Cardiac muscle cell (in vitro differentiated cells and primary cell): Measurements from ENCODE around the gene MEGF11. TPM values are rescaled to one million over a fixed set of nuclear protein-coding genes. Genes with fewer than 3 reads are reported as not detected.

Experiments used
- DNase-seq, 2 donors: peaks; one replicate each; pipeline versions ENCODE4 v3.0.0 to v3.0.0-alpha.2; 2010 to 2017; ENCODE audit warnings: low read depth in 1 of 2, low spot score in 1 of 2
- H3K27ac ChIP-seq: fragments of 200-600 bp; sonication (generic); 2 replicates; pipeline ENCODE4 v1.5.1; 2016
- H3K27me3 ChIP-seq: fragments of 200-600 bp; sonication (generic); 2 replicates; pipeline ENCODE4 v1.6.0; 2016; ENCODE audit warnings: control low read depth
- H3K36me3 ChIP-seq: fragments of 200-600 bp; sonication (generic); 2 replicates; pipeline ENCODE4 v1.5.1; 2016; ENCODE audit warnings: control low read depth
- H3K4me1 ChIP-seq: fragments of 200-600 bp; sonication (generic); 2 replicates; pipeline ENCODE4 v1.8.1; 2017; ENCODE audit warnings: low read depth, mild to moderate bottlenecking, mixed run types
- H3K4me3 ChIP-seq: fragments of 200-600 bp; sonication (generic); 2 replicates; pipeline ENCODE4 v1.5.1; 2016; ENCODE audit warnings: mild to moderate bottlenecking
- H3K9me3 ChIP-seq: fragments of 200-600 bp; sonication (generic); 2 replicates; pipeline ENCODE4 v1.5.1; 2017; ENCODE audit warnings: low read depth, mild to moderate bottlenecking, control low read depth
- CTCF ChIP-seq: IDR thresholded peaks from 2 replicates; pipeline ENCODE4 v1.5.1; 2012; ENCODE audit warnings: low read depth, mild to moderate bottlenecking, low read length
- polyA plus RNA-seq: library from polyadenylated mRNA; unstranded; fragments of >200 nt; fragmentation: Nextera tagmentation; extraction: Ambion mirVana; gene quantifications from 2 replicates; pipeline ENCODE4 v1.2.1, GENCODE V29; 2016
- total RNA-seq: library from RNA; depleted of rRNA; stranded (reverse); fragments of >200 nt; gene quantifications from 2 replicates; pipeline ENCODE4 v1.2.3, GENCODE V29; 2016

MEGF11 gene
- total and polyA plus RNA-seq, 2 experiments from 2014 or later, result 0.30 TPM; not detected in 1

- H3K4me3 ChIP-seq, result no peak overlapping the region
- no peaks in the 10 kb centered on the region for H3K36me3 ChIP-seq
- H3K27ac ChIP-seq, result no peak overlapping the region
- no peak for DNase-seq
- H3K9me3 ChIP-seq, result no peaks in the 10 kb centered on the region
- H3K27me3 ChIP-seq, result no peaks in the 10 kb centered on the region
- H3K4me1 ChIP-seq, result no peaks in the 10 kb centered on the region
- no peak for TF ChIP-seq CTCF
These were observed 187.1 kb downstream of the MEGF11 start for GRCh38 chr15:66066481-66066880.

GRCh38 chr15:66066005-66066404 is 187.5 kb downstream of the MEGF11 start:
- H3K4me3 ChIP-seq, result no peak overlapping the region
- TF ChIP-seq CTCF, result no peak
- H3K27me3 ChIP-seq, result no peaks in the 10 kb centered on the region
- H3K9me3 ChIP-seq, result no peaks in the 10 kb centered on the region
- no peaks in the 10 kb centered on the region for H3K36me3 ChIP-seq
- H3K4me1 ChIP-seq, result no peaks in the 10 kb centered on the region
- H3K27ac ChIP-seq, result no peak overlapping the region
- no peak for DNase-seq

GRCh38 chr15:66065325-66065724 is 188.2 kb downstream of the MEGF11 start:
- no peak overlapping the region for H3K27ac ChIP-seq
- TF ChIP-seq CTCF, result no peak
- no peaks in the 10 kb centered on the region for H3K9me3 ChIP-seq
- H3K36me3 ChIP-seq, result no peaks in the 10 kb centered on the region
- H3K27me3 ChIP-seq, result no peaks in the 10 kb centered on the region
- H3K4me1 ChIP-seq, result no peaks in the 10 kb centered on the region
- H3K4me3 ChIP-seq, result no peak overlapping the region
- DNase-seq, result no peak

- H3K9me3 ChIP-seq, result no peaks in the 10 kb centered on the region
- H3K36me3 ChIP-seq, result no peaks in the 10 kb centered on the region
- no peak for TF ChIP-seq CTCF
- no peaks in the 10 kb centered on the region for H3K4me1 ChIP-seq
- no peak for DNase-seq
- no peaks in the 10 kb centered on the region for H3K27me3 ChIP-seq
- H3K4me3 ChIP-seq, result no peak overlapping the region
- H3K27ac ChIP-seq, result no peak overlapping the region
These were observed 190.4 kb downstream of the MEGF11 start for GRCh38 chr15:66063147-66063546.

GRCh38 chr15:66057089-66057488 is 196.5 kb downstream of the MEGF11 start:
- Histone ChIP-seq H3K9me3 (no peaks in the 10 kb centered on the region), H3K4me1 (no peaks in the 10 kb centered on the region), H3K4me3 (no peak overlapping the region), H3K27ac (no peak overlapping the region), H3K27me3 (no peaks in the 10 kb centered on the region), H3K36me3 (no peaks in the 10 kb centered on the region)
- TF ChIP-seq CTCF, result no peak
- no peak for DNase-seq

- Histone ChIP-seq H3K9me3 (no peaks in the 10 kb centered on the region), H3K27ac (no peak overlapping the region), H3K36me3 (no peaks in the 10 kb centered on the region), H3K27me3 (no peaks in the 10 kb centered on the region), H3K4me3 (no peak overlapping the region), H3K4me1 (no peaks in the 10 kb centered on the region)
- no peak for DNase-seq
- no peak for TF ChIP-seq CTCF
These were observed 199.6 kb downstream of the MEGF11 start for GRCh38 chr15:66053991-66054390.
